GM21528 (cell line): Measurements from ENCODE around the gene RALGPS1.
A peak's percentile ranks its signal among the peaks of the same experiment; 100 is the strongest.

Source experiments
- ATAC-seq: cut with Tn5 transposase; IDR thresholded peaks from one replicate; pipeline ENCODE4 v1.9.1; 2021; ENCODE audit warnings: mild to moderate bottlenecking, moderate library complexity; ENCODE audit not compliant: unreplicated experiment, low FRiP score

The RALGPS1 gene, protein sequence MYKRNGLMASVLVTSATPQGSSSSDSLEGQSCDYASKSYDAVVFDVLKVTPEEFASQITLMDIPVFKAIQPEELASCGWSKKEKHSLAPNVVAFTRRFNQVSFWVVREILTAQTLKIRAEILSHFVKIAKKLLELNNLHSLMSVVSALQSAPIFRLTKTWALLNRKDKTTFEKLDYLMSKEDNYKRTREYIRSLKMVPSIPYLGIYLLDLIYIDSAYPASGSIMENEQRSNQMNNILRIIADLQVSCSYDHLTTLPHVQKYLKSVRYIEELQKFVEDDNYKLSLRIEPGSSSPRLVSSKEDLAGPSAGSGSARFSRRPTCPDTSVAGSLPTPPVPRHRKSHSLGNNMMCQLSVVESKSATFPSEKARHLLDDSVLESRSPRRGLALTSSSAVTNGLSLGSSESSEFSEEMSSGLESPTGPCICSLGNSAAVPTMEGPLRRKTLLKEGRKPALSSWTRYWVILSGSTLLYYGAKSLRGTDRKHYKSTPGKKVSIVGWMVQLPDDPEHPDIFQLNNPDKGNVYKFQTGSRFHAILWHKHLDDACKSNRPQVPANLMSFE

GRCh38 chr9:126914458-126915280, at the start of gene RALGPS1:
Gene RALGPS1 (plus strand): TSS chr9:126914782. CDS start chr9:126962290, 47,508 bp downstream.
- ATAC-seq: peak; percentile 96

DNA sequence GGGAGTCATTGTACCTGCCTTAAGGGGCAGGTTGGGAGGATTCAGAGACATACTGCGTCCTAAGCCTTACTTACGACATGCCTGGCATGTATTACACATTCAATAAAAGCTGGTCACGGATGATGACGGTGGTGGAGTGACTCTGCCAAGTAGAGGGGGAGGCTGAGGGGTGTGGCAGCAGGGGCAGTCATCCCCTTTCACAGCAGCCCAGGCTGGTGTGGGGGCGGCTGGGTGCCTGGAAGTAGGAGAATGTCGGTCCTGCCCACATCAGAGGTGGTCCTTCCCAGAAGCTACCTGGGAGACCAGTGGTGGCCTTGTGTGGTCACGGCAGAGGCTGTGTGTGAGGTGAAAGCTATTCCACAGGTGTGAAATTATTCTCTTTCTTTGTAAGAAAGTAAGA, 45.2 kb upstream of the RALGPS1 start:
- ATAC-seq: no peak

GRCh38 chr9:126872516-126872915, 42.1 kb upstream of the RALGPS1 start:
- ATAC-seq: no peak

DNA sequence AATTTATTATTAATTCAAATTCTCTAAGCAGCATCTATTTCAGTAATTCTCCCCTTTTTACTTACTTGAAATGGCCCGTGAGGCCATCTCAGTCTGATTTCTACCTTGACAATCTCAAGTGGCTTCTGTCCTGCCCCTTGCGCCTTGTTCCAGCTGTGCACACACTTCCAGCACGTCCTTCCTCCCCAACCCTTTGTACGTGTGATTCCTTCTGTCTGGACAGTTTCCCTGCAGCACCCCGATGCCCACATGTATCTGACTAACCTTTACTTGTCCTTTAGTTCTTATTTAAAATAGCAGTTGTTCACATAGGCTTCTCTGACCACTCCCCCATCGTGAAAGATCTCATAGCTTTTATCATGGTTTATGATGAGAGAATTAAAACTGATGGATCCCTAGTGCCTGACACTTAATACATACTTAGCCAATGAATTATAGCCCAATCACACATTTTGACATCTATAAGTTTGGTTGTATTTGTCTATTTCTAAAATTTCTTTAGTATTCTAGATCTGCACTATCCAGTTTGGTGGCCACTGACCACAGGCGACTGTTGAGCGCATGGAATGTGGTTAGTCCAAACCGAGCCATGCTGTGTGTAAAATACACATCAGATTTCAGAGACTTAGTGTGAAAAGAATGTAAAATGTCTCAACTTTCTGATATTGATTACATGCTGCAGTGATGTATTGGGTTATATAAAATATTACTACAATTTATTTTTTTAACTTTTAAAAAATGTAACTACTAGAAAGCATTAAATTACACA, 39.9 kb upstream of the RALGPS1 start:
- ATAC-seq: no peak

- ATAC-seq: no peak
Observed at GRCh38 chr9:126875756-126876510, 38.6 kb upstream of the RALGPS1 start.

- no peak for ATAC-seq
Observed at GRCh38 chr9:126876531-126876930, 38.1 kb upstream of the RALGPS1 start.

DNA sequence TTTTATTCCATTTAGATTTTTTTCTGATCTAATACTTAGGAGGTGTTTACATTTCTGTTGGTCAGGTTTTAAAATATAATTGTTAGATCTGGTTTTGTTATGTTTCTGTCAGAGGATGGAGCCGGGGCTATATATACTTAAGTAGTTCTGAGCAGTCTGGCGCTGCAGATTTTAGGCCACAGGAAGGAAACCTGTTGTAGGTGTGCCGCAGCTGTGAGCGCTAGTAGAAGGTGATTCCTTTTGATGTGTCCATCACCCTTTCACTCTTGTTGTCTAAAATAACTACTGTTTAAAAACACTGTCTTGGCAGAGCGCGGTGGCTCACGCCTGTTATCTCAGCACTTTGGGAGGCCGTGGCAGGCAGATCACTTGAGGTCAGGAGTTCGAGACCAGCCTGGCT, 37.2 kb upstream of the RALGPS1 start:
- no peak for ATAC-seq

- no peak for ATAC-seq
Observed at GRCh38 chr9:126879288-126879687, 35.3 kb upstream of the RALGPS1 start.

- ATAC-seq: no peak
Observed at GRCh38 chr9:126880226-126880946, 34.2 kb upstream of the RALGPS1 start.

GRCh38 chr9:126880947-126881332, 33.6 kb upstream of the RALGPS1 start:
- no peak for ATAC-seq

GRCh38 chr9:126882746-126883145, 31.8 kb upstream of the RALGPS1 start:
- ATAC-seq: no peak

DNA sequence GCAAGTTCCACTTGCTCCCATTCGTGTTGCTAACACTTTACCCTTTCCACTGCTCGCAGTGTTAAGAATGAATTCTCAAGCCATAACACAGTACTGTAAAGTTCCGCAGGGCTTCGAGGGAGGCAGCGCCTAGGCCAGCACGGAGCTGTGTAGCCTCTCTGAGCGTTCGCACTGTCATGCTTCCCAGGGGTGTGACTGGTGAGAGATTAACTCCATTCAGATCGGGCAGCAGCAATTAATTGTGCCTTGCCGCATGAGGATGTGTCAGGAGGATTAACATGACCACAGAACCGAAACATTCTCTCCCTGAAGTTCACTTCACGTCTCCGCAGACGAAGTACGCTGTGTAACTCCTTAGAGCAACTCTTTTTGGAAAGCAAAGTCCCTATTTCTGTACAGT, 30.9 kb upstream of the RALGPS1 start:
- ATAC-seq: no peak

DNA sequence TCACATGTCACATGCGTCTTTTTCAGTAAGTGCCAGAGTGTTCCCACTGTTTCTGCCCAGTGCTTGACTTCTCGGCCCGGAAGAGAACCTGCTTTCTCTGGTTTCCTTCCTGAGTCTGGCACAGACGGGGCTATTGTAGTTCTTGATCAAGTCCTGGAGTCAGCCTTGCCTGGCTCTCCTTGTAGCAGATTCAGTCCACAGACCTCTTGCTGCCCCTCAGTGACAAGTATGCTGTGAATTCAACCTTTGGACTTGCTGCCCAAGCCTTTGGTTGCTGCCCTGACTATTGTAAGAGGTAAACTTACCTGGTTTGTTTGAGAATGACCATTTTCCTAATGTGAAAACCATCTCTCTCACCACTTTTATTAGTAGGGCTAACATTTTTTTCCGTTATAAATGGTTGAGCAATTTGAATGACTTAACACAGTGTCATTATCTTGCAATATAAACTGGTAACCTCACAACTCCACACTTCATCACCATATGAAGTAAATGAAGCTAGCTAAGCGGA, 29.4 kb upstream of the RALGPS1 start:
- no peak for ATAC-seq

DNA sequence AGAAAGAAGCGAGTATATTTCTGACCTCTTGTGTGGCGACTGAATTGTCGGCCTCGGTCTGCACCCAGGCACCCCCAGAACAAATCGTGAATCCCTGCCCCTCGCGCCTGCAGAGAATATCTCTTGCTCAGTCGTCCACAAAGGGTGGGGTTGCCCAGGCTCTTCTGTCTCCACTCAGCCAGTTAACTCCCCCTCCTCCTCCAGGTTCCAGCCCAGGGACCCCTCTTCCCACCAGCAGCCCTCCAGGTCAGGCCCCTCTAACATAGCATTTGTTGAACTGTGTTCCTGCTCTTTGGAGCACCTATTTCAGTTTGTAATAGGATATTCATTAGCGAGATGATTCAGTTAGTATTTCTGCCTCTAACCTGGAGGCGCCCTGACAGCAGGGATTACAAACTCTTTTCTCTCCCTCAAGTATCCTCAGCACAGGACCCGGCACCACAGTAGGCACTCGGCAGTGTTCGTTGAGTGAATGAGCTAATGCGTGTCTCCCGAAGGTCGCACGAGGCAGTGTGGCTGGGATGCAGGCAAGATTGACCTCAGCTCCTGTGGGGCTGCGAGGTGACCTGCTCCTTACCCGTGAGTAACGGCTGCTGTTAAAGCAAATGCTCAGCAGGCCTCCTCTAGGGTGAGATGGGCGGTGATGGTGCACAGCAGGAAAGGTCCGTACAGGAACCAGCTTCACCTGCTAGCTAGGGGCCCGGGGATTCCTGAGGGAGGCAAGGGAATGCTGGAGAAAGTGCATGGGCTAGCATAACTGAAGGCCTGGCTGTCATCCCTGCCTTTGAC, 28.4 kb upstream of the RALGPS1 start:
- ATAC-seq: no peak

- no peak for ATAC-seq
Observed at GRCh38 chr9:126886897-126887296, 27.7 kb upstream of the RALGPS1 start.

DNA sequence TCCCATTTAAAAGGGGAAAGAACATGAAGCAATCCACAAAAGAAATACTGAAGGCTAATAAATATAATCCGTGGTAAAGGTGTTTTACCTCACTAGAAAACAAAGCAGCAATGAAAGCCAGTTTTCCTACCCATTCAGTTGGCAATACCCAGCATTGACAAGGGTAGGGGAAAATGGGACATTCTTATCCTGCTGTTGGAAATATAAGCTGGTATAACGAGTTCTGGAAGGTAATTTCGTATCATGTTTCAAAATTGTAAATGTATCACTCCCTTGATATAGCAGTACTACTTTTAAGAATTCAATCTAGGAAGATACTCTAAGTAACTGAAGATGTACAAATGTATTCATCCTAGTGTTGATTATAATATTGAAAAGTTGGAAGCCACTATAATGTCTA, 22.9 kb upstream of the RALGPS1 start:
- no peak for ATAC-seq

- no peak for ATAC-seq
Observed at GRCh38 chr9:126893079-126893478, 21.5 kb upstream of the RALGPS1 start.

GRCh38 chr9:126894052-126894603, 20.5 kb upstream of the RALGPS1 start:
- no peak for ATAC-seq
